GM12878 (cell line): ENCODE data around the gene RGS6. TPM values are rescaled to one million over a fixed set of nuclear protein-coding genes. Genes with fewer than 3 reads are reported as not detected.
A peak's percentile ranks its signal among the peaks of the same experiment; 100 is the strongest.

Source experiments
- ATAC-seq: fragments of 200-7000 bp; cut with Tn5 transposase; 3 replicates; pipeline ENCODE4 v1.9.1; 2020; ENCODE audit warnings: mild to moderate bottlenecking, moderate library complexity
- BruUV-seq: library from RNA; stranded (reverse); fragments of 400-500 nt; replicated peaks from 2 replicates; lab custom pipeline; 2021; lab: Mats Ljungman, UMichigan
- CTCF ChIA-PET: fragments of 300-600 bp; sonication (Branson Sonifier 250); formaldehyde crosslinking; extraction: SDS; loops from one replicate; lab custom pipeline; 2021; ENCODE audit warnings: inconsistent platforms; lab: Yijun Ruan, JAX
- POLR2A ChIA-PET: fragments of 350-600 bp; formaldehyde crosslinking; extraction: SDS; loops from one replicate; lab custom pipeline; 2021; ENCODE audit warnings: inconsistent platforms; lab: Charles Lee
- RAD21 ChIA-PET: fragments of 300-600 bp; sonication (Branson Sonifier 250); formaldehyde crosslinking; loops from one replicate; lab custom pipeline; 2023; ENCODE audit warnings: antibody characterized with exemption; ENCODE audit not compliant: unreplicated experiment; lab: Charles Lee
- SMC1A ChIA-PET: fragments of 300-600 bp; sonication (Branson Sonifier 250); formaldehyde crosslinking; loops from one replicate; lab custom pipeline; 2023; ENCODE audit not compliant: unreplicated experiment, uncharacterized antibody; lab: Charles Lee
- DNase-seq: peaks from one replicate; pipeline ENCODE4 v3.0.0-alpha.2; 2011; ENCODE audit warnings: low read depth, low spot score
- FAIRE-seq: peaks from 3 replicates; lab custom pipeline; 2011; peaks lifted over from hg19 to GRCh38; lab: Jason Lieb, UNC
- H2AFZ ChIP-seq: 2 replicates; pipeline ENCODE4 v1.6.0; 2011; ENCODE audit warnings: low read depth, low read length, control low read depth; ENCODE audit not compliant: control insufficient read depth
- H3K27ac ChIP-seq: 2 replicates; pipeline ENCODE4 v1.5.1; 2011; ENCODE audit warnings: control low read depth; ENCODE audit not compliant: control insufficient read depth, insufficient read depth
- H3K27me3 ChIP-seq, 2 experiments: replicated peaks in 1 of 2; 2 replicates each; pipeline versions ENCODE4 v1.6.0 to v1.6.1; 2011; ENCODE audit warnings: low read length in 1 of 2; ENCODE audit not compliant: control insufficient read depth in 2 of 2, insufficient read depth in 2 of 2
- H3K36me3 ChIP-seq, 2 experiments: 2 replicates each; pipeline ENCODE4 v1.5.1; 2011; ENCODE audit warnings: low read length in 1 of 2; ENCODE audit not compliant: control insufficient read depth in 2 of 2, insufficient read depth in 2 of 2
- H3K4me1 ChIP-seq: 2 replicates; pipeline ENCODE4 v1.6.1; 2011; ENCODE audit warnings: mild to moderate bottlenecking, low read length, moderate library complexity, mixed read lengths; ENCODE audit not compliant: control insufficient read depth, insufficient read depth
- H3K4me2 ChIP-seq: 2 replicates; pipeline ENCODE4 v1.6.0; 2011; ENCODE audit warnings: control low read depth; ENCODE audit not compliant: control insufficient read depth, insufficient read depth
- H3K4me3 ChIP-seq: fragments of 200-600 bp; sonication (generic); 2 replicates; pipeline ENCODE4 v1.5.1; 2016
- H3K79me2 ChIP-seq: 2 replicates; pipeline ENCODE4 v1.6.0; 2011; ENCODE audit warnings: low read length; ENCODE audit not compliant: control insufficient read depth, insufficient read depth
- H3K9ac ChIP-seq: 2 replicates; pipeline ENCODE4 v1.8.0; 2011; ENCODE audit warnings: low read length, control low read depth, mixed read lengths; ENCODE audit not compliant: control insufficient read depth, insufficient read depth
- H3K9me3 ChIP-seq: replicated peaks from 3 replicates; pipeline ENCODE4 v1.5.1; 2011; ENCODE audit warnings: mild to moderate bottlenecking, low read length; ENCODE audit not compliant: control insufficient read depth, insufficient read depth
- H4K20me1 ChIP-seq: 2 replicates; pipeline ENCODE4 v1.6.0; 2011; ENCODE audit not compliant: control insufficient read depth, insufficient read depth
- ATF7 ChIP-seq: fragments of 450-650 bp; IDR thresholded peaks from 2 replicates; pipeline ENCODE4 v1.6.1; 2016; ENCODE audit warnings: low read depth, mild to moderate bottlenecking
- CHD2 ChIP-seq: IDR thresholded peaks from 2 replicates; pipeline ENCODE4 v1.6.1; 2011; ENCODE audit warnings: low read depth, low read length, improper control_type of control experiment, borderline replicate concordance
- CREM ChIP-seq: IDR thresholded peaks from 2 replicates; pipeline ENCODE4 v1.6.1; 2014; ENCODE audit warnings: antibody characterized with exemption, low read depth
- JUNB ChIP-seq: IDR thresholded peaks from 2 replicates; pipeline ENCODE4 v1.6.1; 2016; ENCODE audit warnings: antibody characterized with exemption, mild to moderate bottlenecking
- RUNX3 ChIP-seq: IDR thresholded peaks from 2 replicates; pipeline ENCODE4 v1.6.1; 2012; ENCODE audit warnings: low read length, inconsistent platforms
- SPI1 ChIP-seq: IDR thresholded peaks from 2 replicates; pipeline ENCODE4 v1.6.1; 2011; ENCODE audit warnings: low read depth, mild to moderate bottlenecking, low read length, moderate library complexity, borderline replicate concordance; ENCODE audit not compliant: insufficient read depth
- SRF ChIP-seq, 2 experiments: IDR thresholded peaks; 2 replicates each; pipeline ENCODE4 v1.6.1; 2011; ENCODE audit warnings: low read depth in 2 of 2, low read length in 2 of 2, mild to moderate bottlenecking in 1 of 2, moderate library complexity in 1 of 2
- TARDBP ChIP-seq: IDR thresholded peaks from 2 replicates; pipeline ENCODE4 v1.6.1; 2016; ENCODE audit warnings: borderline replicate concordance
- WGBS: methylation state at CpG from one replicate; pipeline ENCODE4 v1.1.6; 2016; ENCODE audit warnings: low lambda C conversion rate; ENCODE audit not compliant: insufficient replicate concordance, insufficient coverage; ENCODE audit errors: missing lambda C conversion rate; 5-methylcytosine and 5-hydroxymethylcytosine counted together
- in situ Hi-C: fragments of 300-500 bp; cut with MboI; formaldehyde crosslinking; loops from 9 replicates; pipeline ENCODE4 v1.14.3; 2018; ENCODE audit warnings: mixed read lengths
- intact Hi-C: fragments of 100-400 bp; cut with micrococcal nuclease; formaldehyde crosslinking; loops from one replicate; pipeline ENCODE4 v1.14.2; 2022; ENCODE audit not compliant: unreplicated experiment
- polyA plus RNA-seq, 11 experiments: library from polyadenylated mRNA; depleted of rRNA in 4 of 11; unstranded in 6 of 11; stranded (reverse) in 5 of 11; fragments of >200 nt; fragmentation: Nextera tagmentation in 4 of 11; fragmentation: Illumina TruSeq in 1 of 11; extraction: Ambion mirVana in 4 of 11; extraction: Trizol in 1 of 11; gene quantifications; 1 replicate in 1 of 11; 2 replicates in 10 of 11; pipeline versions ENCODE4 v1.2.1 to v1.2.3, GENCODE V29; 2011 to 2016; ENCODE audit warnings: inconsistent platforms in 2 of 11, missing spikeins in 2 of 11, low read depth in 1 of 11
- total RNA-seq, 4 experiments: library from RNA; depleted of rRNA in 3 of 4; stranded (reverse); fragments of >200 nt in 3 of 4; fragmentation: Illumina TruSeq in 1 of 4; extraction: Trizol in 1 of 4; gene quantifications; 2 replicates each; pipeline versions ENCODE4 v1.2.1 to v1.2.3, GENCODE V29; 2013 to 2021
- TF ChIP-seq, protein P1 (sequence below): fragments of 450-650 bp; formaldehyde crosslinking; IDR thresholded peaks from 2 replicates; pipeline ENCODE4 v1.4.0; 2020; ENCODE audit warnings: mild to moderate bottlenecking, moderate library complexity

The RGS6 gene
- total and polyA plus RNA-seq, 10 of the 15 experiments (the other 5 are each of a cell fraction or from before 2014, with no cell fraction given) = 3.9 to 18.1 (median 12.4) TPM

DNA sequence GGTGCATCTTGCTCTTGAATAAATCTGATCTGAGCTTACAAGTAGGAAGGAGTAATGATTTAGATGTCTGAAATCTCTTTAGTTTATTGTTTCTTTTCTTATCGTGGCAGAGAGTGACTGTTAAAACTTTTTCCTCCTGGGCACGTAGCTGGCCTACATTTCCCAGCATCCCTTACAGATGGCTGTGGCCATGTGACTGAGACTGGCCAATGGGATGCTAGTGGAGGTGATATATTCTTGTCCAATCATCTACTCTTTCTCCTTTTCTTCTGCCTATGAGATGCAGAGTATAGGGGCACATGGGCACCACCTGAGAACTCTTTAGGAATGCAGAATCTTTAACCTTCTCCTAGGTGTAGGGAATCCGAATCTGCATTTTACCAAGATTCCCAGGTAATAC, 237.3 kb downstream of the RGS6 start (continued):
- TF ChIP-seq, protein P1, sequence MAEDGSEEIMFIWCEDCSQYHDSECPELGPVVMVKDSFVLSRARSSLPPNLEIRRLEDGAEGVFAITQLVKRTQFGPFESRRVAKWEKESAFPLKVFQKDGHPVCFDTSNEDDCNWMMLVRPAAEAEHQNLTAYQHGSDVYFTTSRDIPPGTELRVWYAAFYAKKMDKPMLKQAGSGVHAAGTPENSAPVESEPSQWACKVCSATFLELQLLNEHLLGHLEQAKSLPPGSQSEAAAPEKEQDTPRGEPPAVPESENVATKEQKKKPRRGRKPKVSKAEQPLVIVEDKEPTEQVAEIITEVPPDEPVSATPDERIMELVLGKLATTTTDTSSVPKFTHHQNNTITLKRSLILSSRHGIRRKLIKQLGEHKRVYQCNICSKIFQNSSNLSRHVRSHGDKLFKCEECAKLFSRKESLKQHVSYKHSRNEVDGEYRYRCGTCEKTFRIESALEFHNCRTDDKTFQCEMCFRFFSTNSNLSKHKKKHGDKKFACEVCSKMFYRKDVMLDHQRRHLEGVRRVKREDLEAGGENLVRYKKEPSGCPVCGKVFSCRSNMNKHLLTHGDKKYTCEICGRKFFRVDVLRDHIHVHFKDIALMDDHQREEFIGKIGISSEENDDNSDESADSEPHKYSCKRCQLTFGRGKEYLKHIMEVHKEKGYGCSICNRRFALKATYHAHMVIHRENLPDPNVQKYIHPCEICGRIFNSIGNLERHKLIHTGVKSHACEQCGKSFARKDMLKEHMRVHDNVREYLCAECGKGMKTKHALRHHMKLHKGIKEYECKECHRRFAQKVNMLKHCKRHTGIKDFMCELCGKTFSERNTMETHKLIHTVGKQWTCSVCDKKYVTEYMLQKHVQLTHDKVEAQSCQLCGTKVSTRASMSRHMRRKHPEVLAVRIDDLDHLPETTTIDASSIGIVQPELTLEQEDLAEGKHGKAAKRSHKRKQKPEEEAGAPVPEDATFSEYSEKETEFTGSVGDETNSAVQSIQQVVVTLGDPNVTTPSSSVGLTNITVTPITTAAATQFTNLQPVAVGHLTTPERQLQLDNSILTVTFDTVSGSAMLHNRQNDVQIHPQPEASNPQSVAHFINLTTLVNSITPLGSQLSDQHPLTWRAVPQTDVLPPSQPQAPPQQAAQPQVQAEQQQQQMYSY = no peak
- no peak for TF ChIP-seq CHD2

DNA sequence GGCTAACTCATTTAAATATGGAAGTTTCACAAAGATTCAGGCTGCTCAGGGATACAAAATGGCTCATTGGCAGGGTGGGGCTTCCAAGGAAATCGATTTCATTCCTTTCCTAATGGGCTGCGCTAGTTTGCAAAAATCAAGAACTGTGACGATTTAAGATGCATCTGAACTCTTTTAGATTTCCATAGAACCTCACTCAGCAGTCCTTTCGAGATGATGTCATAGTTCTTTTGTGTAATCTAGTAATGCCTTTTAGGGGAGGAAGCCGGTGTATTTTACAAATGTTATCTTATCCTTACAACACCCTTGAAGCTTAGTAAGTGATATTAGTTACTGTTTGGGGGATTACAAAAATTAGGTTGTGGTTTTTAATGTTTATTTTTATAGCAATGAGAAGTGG, 239.8 kb downstream of the RGS6 start:
- no peaks in the 10 kb centered on the region for H4K20me1 ChIP-seq
- ChIA-PET CTCF (interaction anchor here (0.7 to 3.7 kb wide), 7 partner anchors 10 to 239 kb away, joined by 3 to 16 read pairs (median 3); partner anchors contain the start of gene RGS6), POLR2A (interaction anchor here (1.2 kb wide), 1 partner anchor 47 kb away, joined by 3 read pairs; no protein-coding TSS in a partner anchor), RAD21 (interaction anchor here (1.1 to 3.3 kb wide), 6 partner anchors 7 to 148 kb away, joined by 3 to 12 read pairs (median 4); no protein-coding TSS in a partner anchor), SMC1A (interaction anchor here (0.7 to 2.6 kb wide), 7 partner anchors 10 to 239 kb away, joined by 3 to 12 read pairs (median 3); partner anchors contain the start of gene RGS6)
- H3K9me3 ChIP-seq = no peaks in the 10 kb centered on the region
- intact Hi-C loops (no loop called here), in situ Hi-C loops (no loop called here)
- H3K4me2 ChIP-seq = no peak overlapping the region
- 33% methylated on average over 5 of the region's 5 CpGs for whole genome bisulfite sequencing
- DNase-seq (no peak), FAIRE-seq (no peak), ATAC-seq (0 out of 3 replicates have a peak, but pooled peaks have one; percentile 25)
- H3K27me3 ChIP-seq = no peaks in the 10 kb centered on the region
- no peaks in the 10 kb centered on the region for H3K4me1 ChIP-seq
- no peak overlapping the region for H3K9ac ChIP-seq
- no peak overlapping the region for H3K4me3 ChIP-seq
- no peak overlapping the region for H2AFZ ChIP-seq
- H3K36me3 ChIP-seq = no peaks in the 10 kb centered on the region
- H3K27ac ChIP-seq = no peak overlapping the region
- BruUV-seq = no TSS peak
- peak; percentile 28; the same call in 1 of the 2 replicates for TF ChIP-seq JUNB
- TF ChIP-seq ATF7 = peak; percentile 92
- TF ChIP-seq SRF (IDR thresholded peaks at IDR 0.05; ENCODE audit: low read depth in 2 of 2, low read length in 2 of 2) = peak in 1 of 2 experiments; percentile 63; a peak in 1 of 4 replicates
- TF ChIP-seq CREM = peak; percentile 52; the same call in 1 of the 2 replicates
- TF ChIP-seq RUNX3 = peak; percentile 7; the same call in 1 of the 2 replicates
- TF ChIP-seq TARDBP = no peak
- TF ChIP-seq SPI1 = no peak
- no peaks in the 10 kb centered on the region for H3K79me2 ChIP-seq
